NT2/D1 (cell line): ENCODE measurements around the gene ATAD2B.

Source experiments
- SUZ12 ChIP-seq: IDR thresholded peaks from 2 replicates; pipeline ENCODE4 v1.6.1; 2011; ENCODE audit not compliant: insufficient read length, insufficient read depth; ENCODE audit errors: extremely low read depth
- ZNF274 ChIP-seq: IDR thresholded peaks from 2 replicates; pipeline ENCODE4 v1.6.1; 2011; ENCODE audit warnings: mild to moderate bottlenecking, low read depth, low read length

DNA sequence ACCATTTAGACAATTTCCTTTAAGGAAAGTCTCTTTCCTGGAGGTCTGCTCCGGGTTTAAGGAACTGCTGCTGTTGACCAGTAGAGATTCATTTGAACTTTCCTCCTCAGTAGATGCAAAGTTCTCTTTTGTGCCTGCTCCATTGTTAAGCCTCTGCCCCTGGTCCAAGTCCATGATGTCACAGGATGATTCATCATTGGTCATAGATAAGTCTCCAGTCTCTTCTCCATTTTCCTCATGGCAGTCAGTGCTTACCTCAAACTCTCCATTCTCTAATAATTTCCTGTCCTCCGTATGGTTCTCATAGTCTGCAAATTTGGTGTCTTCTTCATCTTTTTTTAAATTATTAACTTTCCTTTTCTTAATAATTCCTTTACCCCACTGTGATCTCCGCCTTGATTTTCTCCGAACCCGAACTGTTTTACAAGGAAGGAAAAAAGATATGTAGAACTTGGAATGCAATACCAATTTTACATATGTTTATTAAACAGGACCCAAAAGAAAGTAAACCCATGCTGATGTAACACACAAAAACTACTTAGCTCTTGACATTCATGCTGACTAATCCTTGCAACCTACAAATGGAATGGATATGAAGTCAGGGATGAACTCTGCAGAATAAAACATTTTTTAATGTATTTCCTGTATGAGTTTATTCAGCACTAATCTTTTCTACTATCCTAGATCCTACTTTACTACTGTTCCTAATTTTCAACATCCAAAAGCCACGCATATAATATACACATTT, 169.1 kb downstream of the ATAD2B start:
- TF ChIP-seq ZNF274, result no peak
- TF ChIP-seq SUZ12, result no peak
